ENCODE data around the gene DCDC2.
"Not testable (repeated sequence)": the region's sequence is repeated elsewhere in the genome, so short reads cannot be mapped to it uniquely, and the experiment has no call there.

Gene DCDC2

DNA sequence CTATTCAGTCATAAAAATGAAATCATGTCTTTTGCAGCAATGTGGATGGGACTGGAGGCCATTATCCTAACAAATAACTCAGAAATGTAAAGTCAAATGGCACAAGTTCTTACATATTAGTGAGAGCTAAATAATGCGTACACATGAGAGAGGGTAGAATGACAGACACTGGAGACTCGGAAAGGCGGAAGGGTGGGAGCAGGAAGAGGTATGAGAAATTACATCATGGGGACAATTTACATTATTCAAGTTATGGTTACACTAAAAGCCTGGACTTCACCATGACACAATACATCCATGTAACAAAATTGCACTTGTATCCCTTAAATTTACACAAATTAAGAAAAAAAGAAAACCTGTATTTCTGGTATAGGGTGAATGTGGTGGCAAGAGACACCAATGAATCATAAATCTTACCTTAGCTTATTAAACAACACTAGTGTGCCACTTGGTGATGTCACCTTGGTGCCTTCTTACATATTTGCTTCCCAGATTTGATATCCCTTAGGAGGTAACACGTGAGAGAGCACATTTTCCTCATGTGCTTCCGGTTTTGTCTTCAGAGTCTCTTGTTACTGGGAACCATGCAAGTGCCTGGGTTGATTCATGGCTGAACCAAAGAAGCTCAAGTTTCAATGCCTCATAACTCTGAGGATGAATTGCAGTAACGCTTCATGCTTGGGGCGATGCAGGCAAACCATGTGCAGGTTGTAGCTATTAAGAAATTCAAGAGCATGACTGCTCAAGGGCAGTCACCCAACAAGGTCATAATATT, 84.6 kb downstream of the DCDC2 start:
- FAIRE-seq (no peak), DNase-seq (ENCODE audit: insufficient read length, low spot score) (no peak)

DNA sequence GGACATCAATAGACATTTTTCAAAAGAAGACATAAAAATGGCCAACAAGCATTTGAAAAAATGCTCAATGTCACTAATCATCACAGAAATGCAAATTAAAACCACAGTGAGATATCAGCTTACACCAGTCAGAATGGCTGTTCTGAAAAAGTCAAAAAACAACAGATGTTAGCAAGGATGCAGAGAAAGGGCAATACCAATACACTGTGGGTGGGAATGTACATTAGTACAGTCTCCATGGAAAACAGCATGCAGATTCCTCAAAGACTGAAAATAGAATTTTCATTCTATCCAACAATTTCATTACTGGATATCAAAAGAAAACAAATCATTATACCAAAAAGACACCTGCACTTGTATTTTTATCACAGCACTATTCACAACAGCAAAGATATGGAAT, 85.3 kb downstream of the DCDC2 start:
- FAIRE-seq (no peak), DNase-seq (ENCODE audit: insufficient read length, low spot score) (no peak)

DNA sequence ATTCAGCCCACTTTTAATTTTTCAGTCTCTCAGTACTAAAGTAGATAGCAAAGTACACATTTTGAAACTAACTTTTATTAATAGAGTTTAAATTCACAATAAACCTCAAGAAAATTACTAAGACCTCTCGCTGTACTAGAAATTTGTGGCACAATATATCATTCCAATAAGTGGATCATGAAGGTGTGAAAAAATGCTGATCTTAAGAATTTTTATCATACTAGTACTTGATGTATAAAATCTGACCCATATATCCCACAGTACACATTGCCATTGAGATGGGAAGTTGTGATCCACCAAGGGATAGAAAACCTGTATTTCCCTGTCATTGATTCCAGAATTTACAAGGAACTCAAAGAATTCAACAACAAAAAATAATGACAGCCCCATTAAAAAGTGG, 85.7 kb downstream of the DCDC2 start:
- FAIRE-seq (no peak), DNase-seq (ENCODE audit: insufficient read length, low spot score) (no peak)

DNA sequence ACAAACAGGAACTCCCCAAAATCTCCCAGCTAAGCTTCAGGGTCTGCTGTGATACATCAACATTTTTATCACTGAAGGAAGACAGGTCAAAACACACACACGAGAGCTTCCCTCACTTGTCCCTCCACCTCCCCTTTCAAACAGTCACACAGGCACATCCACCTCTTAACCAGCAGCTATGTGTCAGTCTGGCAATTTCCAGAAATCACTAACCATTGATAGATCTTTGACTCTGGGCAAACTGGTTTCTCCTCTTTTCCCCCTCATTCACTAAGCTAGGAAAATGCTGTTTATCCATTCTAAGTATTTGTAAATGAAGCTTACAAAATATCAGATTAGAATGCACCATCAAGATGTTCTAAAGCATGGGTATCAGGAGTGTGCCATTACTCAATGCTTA, 87.8 kb downstream of the DCDC2 start:
- no peak for FAIRE-seq

DNA sequence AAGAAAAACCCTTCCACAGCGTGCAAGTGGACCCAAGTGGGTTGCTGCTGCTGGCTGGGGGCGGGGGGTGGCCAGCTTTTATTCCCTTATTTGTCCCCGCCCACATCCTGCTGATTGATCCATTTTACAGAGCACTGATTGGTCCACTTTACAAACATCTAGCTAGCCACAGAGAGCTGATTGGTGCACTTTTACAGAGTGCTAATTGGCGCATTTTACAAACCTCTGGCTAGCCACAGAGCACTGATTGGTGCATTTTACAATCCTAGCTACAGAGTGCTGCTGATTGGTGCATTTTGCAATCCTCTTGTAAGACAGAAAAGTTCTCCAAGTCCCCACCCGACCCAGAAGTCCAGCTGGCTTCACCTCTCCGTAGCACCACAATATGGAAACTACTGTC, 99.6 kb downstream of the DCDC2 start:
- not testable (repeated sequence) for FAIRE-seq; DNase-seq (ENCODE audit: insufficient read length, low spot score)

More for the DNA sequence above, 87.8 kb downstream of the DCDC2 start:
- no peak for DNase-seq (ENCODE audit: insufficient read length, low spot score)

DNA sequence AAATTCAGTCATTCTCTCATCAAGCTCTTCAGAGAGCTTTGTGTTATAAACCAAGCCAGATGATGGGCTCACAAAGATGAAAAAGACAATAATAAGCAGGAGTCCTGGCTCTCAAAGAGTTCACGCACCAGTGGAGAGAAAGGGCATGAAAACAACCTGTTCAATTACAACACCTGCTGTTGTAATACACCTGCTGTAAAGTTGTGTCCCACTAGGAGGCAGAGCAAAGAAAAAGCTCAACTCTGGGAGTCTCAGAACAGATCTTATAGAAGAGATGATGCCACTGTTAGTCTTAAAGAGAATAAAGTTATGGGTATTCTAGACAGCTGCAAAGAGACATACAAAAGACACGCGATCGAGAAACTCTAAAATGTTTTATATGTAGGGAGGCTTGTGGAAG, 100.6 kb downstream of the DCDC2 start:
- FAIRE-seq (no peak), DNase-seq (ENCODE audit: insufficient read length, low spot score) (no peak)

DNA sequence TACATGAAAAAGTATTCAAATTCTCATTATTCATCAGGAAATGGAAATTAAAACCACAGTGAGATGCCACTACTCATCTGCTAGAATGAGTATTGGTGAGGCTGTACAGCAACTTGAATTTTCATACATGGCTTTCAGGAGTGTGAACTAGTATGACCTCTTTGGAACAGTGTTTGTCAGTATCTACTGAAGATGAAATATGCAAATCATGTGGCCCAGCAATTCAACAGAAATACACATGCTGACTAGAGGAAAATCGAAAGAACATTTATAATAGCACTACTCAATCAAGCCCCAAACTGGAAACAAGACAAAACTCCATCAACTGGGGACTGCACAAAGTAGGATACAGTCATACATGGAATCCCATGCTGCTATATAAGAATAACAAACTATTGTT, 102.2 kb downstream of the DCDC2 start:
- DNase-seq (ENCODE audit: insufficient read length, low spot score): no peak
- FAIRE-seq: peak; percentile 23

DNA sequence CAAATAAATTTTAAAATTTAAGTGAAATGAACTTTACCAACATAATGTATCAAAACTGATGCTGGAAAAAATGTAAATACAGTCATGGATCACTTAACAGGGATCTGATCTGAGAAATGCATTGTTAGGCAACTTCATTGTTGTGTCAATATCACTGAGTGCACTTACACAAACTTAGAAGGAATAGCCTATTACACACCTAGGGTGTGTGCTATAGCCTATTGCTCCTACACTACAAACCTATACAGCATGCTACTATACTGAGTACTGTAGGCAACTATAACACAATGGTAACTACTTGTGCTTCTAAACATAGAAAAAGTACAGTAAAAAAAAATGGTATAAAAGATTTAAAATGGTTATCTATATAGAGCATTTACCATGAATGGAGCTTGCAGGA, 104.5 kb downstream of the DCDC2 start:
- no peak for DNase-seq (ENCODE audit: insufficient read length, low spot score)
- FAIRE-seq: no peak

DNA sequence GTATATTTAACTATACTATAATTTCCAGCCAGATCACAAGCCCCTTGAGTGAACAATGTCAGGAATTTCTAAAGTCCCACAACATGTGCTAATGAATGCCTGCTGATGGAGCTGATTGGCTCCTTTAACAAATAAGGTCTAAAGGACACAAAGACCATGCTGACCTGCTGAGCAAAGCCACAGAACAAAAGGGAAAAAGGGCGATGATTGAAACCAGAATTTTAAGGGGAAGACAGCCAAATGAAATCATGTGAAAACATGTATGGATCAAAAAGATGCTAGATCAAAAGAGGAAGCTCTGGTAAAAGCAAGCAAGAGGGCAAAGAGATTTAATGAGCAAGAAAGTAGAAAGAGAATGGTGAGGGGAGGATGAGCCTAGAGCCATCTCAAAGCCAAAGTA, 105.6 kb downstream of the DCDC2 start:
- FAIRE-seq: no peak
- no peak for DNase-seq (ENCODE audit: insufficient read length, low spot score)

DNA sequence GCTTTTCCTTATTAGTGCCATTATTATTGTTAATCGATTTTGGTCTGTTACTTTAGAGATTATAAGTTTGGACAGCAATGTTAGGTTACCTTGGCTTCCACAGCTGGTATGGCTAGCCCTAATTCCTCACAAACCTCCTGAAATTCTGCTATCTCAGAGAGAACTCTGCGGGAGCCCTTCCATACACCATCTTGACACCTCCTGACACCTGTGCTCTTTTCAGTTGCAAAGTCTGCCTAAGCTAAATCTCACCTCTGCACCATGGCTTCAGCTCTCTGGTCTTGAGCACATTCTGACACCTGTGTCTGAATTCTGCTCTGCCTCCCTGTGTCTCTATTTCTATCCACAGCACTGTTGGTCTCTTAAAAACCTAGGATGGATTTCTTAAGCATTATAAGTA, 106.5 kb downstream of the DCDC2 start:
- FAIRE-seq: no peak
- DNase-seq (ENCODE audit: insufficient read length, low spot score): no peak

DNA sequence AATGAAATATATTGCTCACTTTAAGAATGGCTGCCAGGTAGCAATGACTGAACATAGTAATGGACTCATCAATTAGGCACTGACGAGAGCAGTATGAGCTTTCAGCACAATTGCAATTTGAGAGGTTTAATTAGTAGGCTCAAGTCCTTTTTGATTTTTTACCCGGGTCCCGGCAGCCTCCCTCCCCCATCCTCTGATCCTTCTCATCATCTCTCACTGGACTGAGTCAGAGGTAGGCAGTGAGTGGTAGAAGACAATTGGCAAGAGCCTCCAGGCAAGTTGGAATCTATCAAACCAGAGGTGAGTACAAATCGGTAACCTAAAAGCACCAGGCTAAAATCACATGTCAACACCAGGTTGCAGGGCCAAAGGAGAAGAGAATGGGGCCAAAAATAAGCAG, 107.9 kb downstream of the DCDC2 start:
- FAIRE-seq (no peak), DNase-seq (ENCODE audit: insufficient read length, low spot score) (no peak)

DNA sequence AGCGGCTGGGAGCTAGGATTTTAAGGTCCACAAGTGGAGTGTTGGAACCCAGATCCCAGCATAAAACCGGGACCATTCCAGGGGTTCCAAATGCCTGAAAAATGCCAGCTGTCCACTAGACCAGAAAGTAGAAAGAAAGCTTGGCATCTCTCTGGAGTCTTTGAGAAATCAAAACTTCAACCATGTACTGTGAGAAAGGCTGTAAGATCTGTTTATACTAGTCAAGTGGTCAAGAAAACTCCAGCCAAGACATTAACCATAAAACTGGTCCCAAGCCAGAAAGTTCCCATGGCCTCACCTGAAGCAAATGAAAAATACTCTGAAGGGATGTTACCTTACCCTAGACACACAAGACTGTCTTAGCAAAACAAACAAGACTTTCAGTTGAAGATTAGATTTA, 112.6 kb downstream of the DCDC2 start:
- DNase-seq (ENCODE audit: insufficient read length, low spot score) (no peak), FAIRE-seq (no peak)

DNA sequence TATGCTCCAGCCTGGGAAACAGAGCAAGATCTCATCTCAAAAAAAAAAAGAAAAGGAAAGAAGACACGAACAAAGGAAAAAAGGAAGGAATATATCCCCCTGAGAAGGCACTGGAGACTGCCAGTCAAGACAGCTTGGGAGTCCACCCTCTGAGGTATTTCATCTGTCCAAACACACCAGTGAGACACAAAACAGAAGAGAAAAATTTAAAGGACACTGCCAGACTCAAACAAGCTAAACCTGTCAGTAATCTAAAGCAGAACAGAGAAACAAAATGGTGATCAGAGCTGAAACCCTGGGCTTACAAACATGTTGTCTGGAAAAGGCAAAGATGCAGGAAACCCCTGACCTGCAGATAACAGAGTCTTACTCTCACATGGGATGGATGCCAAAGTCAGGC, 114.9 kb downstream of the DCDC2 start:
- no peak for DNase-seq (ENCODE audit: insufficient read length, low spot score)
- FAIRE-seq: no peak

DNA sequence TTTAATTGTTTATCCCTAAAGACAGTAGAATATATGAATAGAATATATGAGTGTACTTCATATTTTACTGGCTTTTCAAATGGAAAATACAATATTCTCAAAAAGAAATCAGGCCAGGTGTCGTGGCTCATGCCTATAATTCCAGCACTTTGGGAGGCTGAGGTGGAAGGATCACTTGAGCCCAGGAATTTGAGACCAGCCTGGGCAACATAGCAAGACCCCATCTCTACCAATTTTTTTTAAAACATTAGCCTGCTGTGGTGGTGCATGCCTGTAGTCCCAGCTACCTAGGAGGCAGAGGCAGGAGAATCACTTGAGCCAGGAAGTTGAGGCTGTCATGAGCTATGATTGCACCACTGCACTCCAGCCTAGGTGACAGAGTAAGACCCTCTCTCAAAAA, 116.1 kb downstream of the DCDC2 start:
- FAIRE-seq: not testable (repeated sequence)

DNA sequence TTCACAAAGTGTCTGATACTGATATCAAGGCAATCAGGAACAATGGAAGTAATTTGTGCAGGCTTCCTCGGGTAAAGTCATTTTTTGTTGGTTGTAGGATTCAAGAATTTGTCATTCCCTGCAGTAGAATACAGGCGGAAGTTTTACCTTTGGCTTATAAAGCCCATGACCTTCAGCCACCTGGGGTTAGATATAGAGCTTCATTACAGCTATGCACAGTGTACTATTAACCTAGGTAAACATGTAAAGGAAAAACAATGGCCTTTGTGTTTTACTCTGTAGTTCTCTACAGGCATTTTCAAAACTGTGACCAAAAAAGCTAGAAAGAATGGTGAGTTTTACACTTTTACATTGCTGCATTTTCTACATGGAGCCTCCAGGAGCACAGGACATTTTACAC, 116.9 kb downstream of the DCDC2 start:
- DNase-seq (ENCODE audit: insufficient read length, low spot score): no peak
- FAIRE-seq: no peak

More for the DNA sequence above, 116.1 kb downstream of the DCDC2 start:
- DNase-seq (ENCODE audit: insufficient read length, low spot score): not testable (repeated sequence)

DNA sequence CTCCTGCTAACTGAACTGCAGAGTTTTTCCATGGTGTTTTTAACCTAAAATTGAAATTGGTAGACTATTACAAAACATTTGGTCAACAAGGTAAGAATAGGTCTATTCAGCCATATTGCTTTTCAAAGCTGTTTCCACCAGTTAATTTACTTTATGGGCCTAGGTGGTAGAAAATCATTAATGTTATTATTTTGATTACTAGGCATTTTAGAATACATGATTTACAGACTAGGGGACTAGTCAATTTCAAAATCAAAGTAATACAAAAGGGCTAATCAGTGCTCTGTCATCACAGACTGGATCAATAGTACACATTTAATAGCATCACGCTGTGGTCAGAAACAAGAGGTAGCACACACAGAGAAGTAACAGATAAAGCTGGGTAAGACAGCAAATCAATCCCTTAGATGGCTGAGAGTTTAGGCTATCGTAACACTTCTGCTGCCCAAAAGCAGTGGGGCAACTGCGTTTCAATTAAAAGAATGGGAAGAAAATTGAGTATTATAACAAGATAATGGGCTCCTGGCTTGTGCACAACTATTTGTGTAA, 117.4 kb downstream of the DCDC2 start:
- no peak for FAIRE-seq
- no peak for DNase-seq (ENCODE audit: insufficient read length, low spot score)

DNA sequence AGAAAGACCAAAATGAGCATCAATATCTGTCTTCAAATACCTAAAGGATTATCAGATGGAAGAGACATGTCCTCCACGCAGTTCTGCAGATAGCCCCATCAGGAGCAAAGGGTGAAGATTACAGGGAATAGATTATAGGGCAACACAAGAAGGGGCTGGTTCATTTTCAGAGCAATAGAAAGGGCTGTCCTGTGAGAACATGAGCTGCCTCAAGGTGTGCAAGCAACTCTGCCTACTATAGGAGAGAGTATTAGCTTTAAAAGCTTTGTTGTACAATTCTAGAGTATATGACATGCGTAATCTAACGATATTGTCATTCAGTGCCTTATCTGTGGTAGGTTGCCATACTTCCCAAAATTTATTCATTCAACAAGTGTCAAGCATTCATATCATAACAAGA, 119.2 kb downstream of the DCDC2 start:
- FAIRE-seq (no peak), DNase-seq (ENCODE audit: insufficient read length, low spot score) (no peak)

DNA sequence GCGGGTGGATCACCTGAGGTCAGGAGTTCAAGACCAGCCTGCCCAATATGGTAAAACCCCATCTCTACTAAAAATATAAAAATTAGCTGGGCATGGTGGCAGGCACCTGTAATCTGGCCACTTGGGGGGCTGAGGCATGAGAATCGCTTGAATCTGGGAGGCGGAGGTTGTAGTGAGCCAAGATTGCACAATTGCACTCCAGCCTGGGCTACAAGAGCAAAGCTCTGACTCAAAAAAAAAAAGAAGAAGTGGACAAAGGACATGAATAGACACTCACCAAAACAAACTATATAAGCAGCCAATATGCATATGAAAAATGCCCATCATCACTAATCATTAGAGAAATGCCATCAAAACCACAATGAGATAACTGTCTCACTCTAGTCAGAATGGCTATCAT, 121.1 kb downstream of the DCDC2 start:
- DNase-seq (ENCODE audit: insufficient read length, low spot score); FAIRE-seq: not testable (repeated sequence)

DNA sequence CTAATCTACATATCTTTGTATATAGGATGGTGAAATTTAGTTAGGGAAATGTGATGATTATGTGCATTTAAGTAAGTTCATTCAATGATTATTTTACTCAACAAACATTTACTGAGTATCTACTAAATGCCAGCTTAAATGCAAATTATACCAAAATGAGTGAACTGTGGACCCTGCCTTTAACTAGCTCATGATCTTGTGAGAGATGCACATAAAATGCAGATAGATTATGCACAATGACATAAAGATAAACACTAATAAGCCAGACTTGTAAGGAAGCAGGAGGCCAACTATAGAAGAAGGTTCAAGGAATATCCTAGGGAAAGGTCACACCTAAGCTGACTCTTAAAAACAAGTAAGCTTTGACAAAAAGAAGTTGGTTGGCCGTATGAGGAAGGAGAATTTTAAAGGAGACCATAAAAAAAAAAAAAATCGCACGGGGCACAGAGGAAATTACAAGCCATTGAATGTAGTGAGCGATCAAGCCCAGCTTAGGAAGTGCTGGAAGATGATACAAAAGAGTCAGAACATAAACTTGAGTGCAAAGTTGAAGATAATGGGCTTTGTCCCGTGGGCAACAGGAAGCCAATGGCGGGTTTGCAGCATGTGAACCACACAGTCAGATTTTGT, 123.9 kb downstream of the DCDC2 start:
- FAIRE-seq: no peak
- DNase-seq (ENCODE audit: insufficient read length, low spot score): no peak

DNA sequence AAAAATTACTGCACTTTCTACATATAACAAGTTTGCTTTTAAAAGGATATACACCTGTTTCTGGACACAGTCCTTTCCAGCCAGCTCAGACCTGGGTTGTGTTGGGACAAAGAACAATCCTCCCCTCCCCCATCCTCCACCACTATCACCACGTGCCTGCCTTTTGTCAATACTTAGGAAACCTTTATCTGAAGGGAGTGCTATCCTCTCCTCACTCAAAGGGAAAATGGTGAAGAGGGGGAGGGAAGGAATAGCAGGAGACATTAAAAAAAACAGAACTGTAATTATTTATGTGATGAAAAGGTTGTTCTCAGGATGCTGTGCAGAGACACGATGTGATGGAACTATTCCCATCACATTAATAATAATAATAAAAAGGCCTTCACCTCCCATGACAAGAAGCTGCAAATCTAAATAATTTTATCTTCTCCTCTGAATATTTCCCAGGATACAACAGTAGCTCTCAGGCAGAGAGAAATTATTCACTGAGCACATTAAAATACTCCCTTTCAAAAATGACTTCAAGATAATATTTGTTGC, 126.4 kb downstream of the DCDC2 start:
- no peak for FAIRE-seq
- DNase-seq (ENCODE audit: insufficient read length, low spot score): no peak

DNA sequence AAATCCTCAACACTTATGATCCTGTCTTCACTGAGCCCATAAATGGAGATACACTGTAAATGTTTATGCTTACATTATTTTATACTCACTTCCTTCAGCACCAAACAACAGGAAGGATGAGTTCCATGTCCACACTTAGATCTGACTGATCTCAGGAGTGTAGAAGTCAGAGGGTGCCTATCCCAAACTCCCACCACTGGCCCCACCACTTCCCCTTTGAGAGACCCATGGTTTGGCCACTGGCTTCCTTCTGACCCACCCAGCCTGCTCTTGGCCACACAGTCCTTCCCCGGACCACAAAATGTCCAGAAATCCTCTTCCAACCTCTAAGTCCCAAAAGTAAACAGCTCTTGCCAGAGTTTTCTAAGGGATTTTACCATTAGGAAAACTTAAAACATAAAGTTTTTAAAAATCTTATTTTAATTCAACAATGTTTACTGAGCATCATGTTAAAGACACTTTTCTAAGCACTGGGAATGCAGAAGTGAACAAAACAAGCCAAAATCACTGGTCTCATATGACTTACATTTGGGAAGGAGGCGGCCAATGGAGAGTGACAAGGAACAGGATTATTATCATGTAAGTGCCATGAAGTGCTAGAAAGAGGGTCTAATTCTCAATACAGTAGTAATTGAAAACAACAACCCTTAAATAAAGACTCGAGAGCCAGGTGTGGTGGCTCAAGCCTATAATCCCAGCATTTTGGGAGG, 128.0 kb downstream of the DCDC2 start:
- no peak for FAIRE-seq
- no peak for DNase-seq (ENCODE audit: insufficient read length, low spot score)

Data from GM19239 (cell line).